GM21423 (cell line): ENCODE measurements around the gene LRP8.

ENCODE experiments used
- ATAC-seq: cut with Tn5 transposase; IDR thresholded peaks from one replicate; pipeline ENCODE4 v1.9.1; 2021; ENCODE audit warnings: mild to moderate bottlenecking, moderate library complexity; ENCODE audit not compliant: unreplicated experiment

Gene LRP8

GRCh38 chr1:53341521-53341895 lies 13.6 kb upstream of the LRP8 start:
- ATAC-seq: no peak

- no peak for ATAC-seq
These were observed 13.0 kb upstream of the LRP8 start for GRCh38 chr1:53340660-53341520.

GRCh38 chr1:53339736-53340635 lies 12.1 kb upstream of the LRP8 start:
- ATAC-seq: no peak

- no peak for ATAC-seq
These were observed 10.6 kb upstream of the LRP8 start for GRCh38 chr1:53338423-53338822.

GRCh38 chr1:53337499-53337898 lies 9.6 kb upstream of the LRP8 start:
- no peak for ATAC-seq

- ATAC-seq: no peak
These were observed 8.3 kb upstream of the LRP8 start for GRCh38 chr1:53336146-53336545.

- ATAC-seq: no peak
These were observed 7.8 kb upstream of the LRP8 start for GRCh38 chr1:53335661-53336060.

GRCh38 chr1:53334781-53335180 lies 6.9 kb upstream of the LRP8 start:
- ATAC-seq: no peak

GRCh38 chr1:53334312-53334711 lies 6.4 kb upstream of the LRP8 start:
- no peak for ATAC-seq

GRCh38 chr1:53332833-53333232 lies 5.0 kb upstream of the LRP8 start:
- no peak for ATAC-seq

- ATAC-seq: no peak
These were observed 4.3 kb upstream of the LRP8 start for GRCh38 chr1:53332186-53332564.

- no peak for ATAC-seq
These were observed 3.7 kb upstream of the LRP8 start for GRCh38 chr1:53331446-53332185.

- ATAC-seq: no peak
These were observed 2.9 kb upstream of the LRP8 start for GRCh38 chr1:53330819-53331218.

- no peak for ATAC-seq
These were observed 950 bp upstream of the LRP8 start for GRCh38 chr1:53328541-53329499.

GRCh38 chr1:53327182-53327913 lies 522 bp downstream of the LRP8 start:
- no peak for ATAC-seq

- ATAC-seq: peak; percentile 29
These were observed 1.2 kb downstream of the LRP8 start for GRCh38 chr1:53326598-53327181.

- ATAC-seq: peak; percentile 82
These were observed 1.7 kb downstream of the LRP8 start for GRCh38 chr1:53326088-53326597.

- no peak for ATAC-seq
These were observed 2.4 kb downstream of the LRP8 start for GRCh38 chr1:53325326-53326087.
